ENCODE data around the gene RPRD1B. TPM values are rescaled to one million over a fixed set of nuclear protein-coding genes. Genes with fewer than 3 reads are reported as not detected.

RPRD1B gene
- total and polyA plus RNA-seq, 2 of the 4 experiments (the other 2 are of a cell fraction): 8.4 to 9.9 TPM

GRCh38 chr20:38139977-38140753 lies 106.6 kb downstream of the RPRD1B start (continued):
- TF ChIP-seq CTCF (conservative IDR thresholded peaks at IDR 0.05; ENCODE audit: low read depth, low read length): no peak

GRCh38 chr20:38141204-38141888 lies 107.8 kb downstream of the RPRD1B start:
- Histone ChIP-seq H4K8ac (ENCODE audit: low read depth in 2 of 2, low read length in 2 of 2) (no peak overlapping the region; a peak in 1 of 4 replicates), H3K4ac (ENCODE audit: low read depth, low read length) (no peak overlapping the region), H4K91ac (ENCODE audit: insufficient read depth, low read depth, low read length) (no peak overlapping the region), H3K9me3 (ENCODE audit: control insufficient read depth, insufficient read depth, low read length) (no peaks in the 10 kb centered on the region), H3K14ac (replicated peaks; ENCODE audit: low read depth, low read length) (no peak overlapping the region), H2BK120ac (ENCODE audit: low read depth, low read length) (no peak overlapping the region; the same call in 1 of the 2 replicates), H2BK5ac (ENCODE audit: low read depth, low read length, poor library complexity, severe bottlenecking) (no peak overlapping the region), H4K5ac (ENCODE audit: low read depth, low read length) (no peak overlapping the region), H3K18ac (ENCODE audit: low read depth, low read length) (no peak overlapping the region), H3K79me1 (ENCODE audit: low read depth in 1 of 2, low read length in 2 of 2) (peaks cover 4 to 28% of the 10 kb centered on the region in 2 experiments; a peak in 3 of 4 replicates), H3K4me3 (ENCODE audit: insufficient read depth, low read depth, low read length) (no peak overlapping the region), H3K36me3 (ENCODE audit: control insufficient read depth, insufficient read depth, low read length) (peaks cover 58% of the 10 kb centered on the region), H2AK9ac (replicated peaks; ENCODE audit: low read depth, low read length, poor library complexity) (peak overlapping the region; percentile 17), H3K9me1 (ENCODE audit: insufficient read depth, low read length) (peaks cover 28% of the 10 kb centered on the region), H2AFZ (replicated peaks; ENCODE audit: low read length, poor library complexity) (peak overlapping the region; percentile 19), H3K4me1 (ENCODE audit: control insufficient read depth, insufficient read depth, low read length) (peaks cover 17% of the 10 kb centered on the region), H3K56ac (ENCODE audit: extremely low read depth, insufficient read depth, low read length) (no peak overlapping the region), H4K20me1 (ENCODE audit: insufficient read depth, low read length) (no peaks in the 10 kb centered on the region), H2BK15ac (ENCODE audit: low read depth, low read length) (no peak overlapping the region), H3K27ac (ENCODE audit: insufficient read depth, low read length) (no peak overlapping the region), H2BK20ac (ENCODE audit: low read depth, low read length) (no peak overlapping the region), H3K4me2 (ENCODE audit: low read depth, low read length) (no peak overlapping the region), H3K23ac (ENCODE audit: low read depth, low read length) (no peak overlapping the region), H3K9ac (ENCODE audit: low read depth, low read length) (no peak overlapping the region), H3K27me3 (ENCODE audit: control insufficient read depth, insufficient read depth, low read length) (no peaks in the 10 kb centered on the region), H2AK5ac (ENCODE audit: low read depth, low read length) (peak overlapping the region; percentile 22)
- WGBS, 2 experiments (ENCODE audit: extremely low coverage in 2 of 2, insufficient read length in 1 of 2): 81% methylated on average over 8 of the region's 23 CpGs; no CpG with 5 or more reads in 1 of the 2 experiments
- DNase-seq (no peak), ATAC-seq (ENCODE audit: low read depth) (no peak)
- POLR2A ChIA-PET (ENCODE audit: unreplicated experiment): no interaction called here
- in situ Hi-C loops (cut with MboI; ENCODE audit: low sequenced_read_pairs) (no loop called here), intact Hi-C loops (cut with micrococcal nuclease) (no loop called here), dilution Hi-C loops (cut with HindIII; ENCODE audit: low sequenced_read_pairs, unreplicated experiment) (no loop called here)
- CTCF ChIA-PET: interaction anchor here (1.0 kb wide), 1 partner anchor 22 kb away, joined by 3 read pairs; no protein-coding TSS in a partner anchor
- no TSS peak for BruUV-seq (replicated peaks)
- TF ChIP-seq MXI1 (IDR thresholded peaks at IDR 0.05; ENCODE audit: borderline replicate concordance, low read depth, low read length) (no peak), POLR2A (IDR thresholded peaks at IDR 0.05; ENCODE audit: low read depth, low read length) (no peak), CEBPB (IDR thresholded peaks at IDR 0.05; ENCODE audit: low read depth, low read length) (no peak), CTCF (conservative IDR thresholded peaks at IDR 0.05; ENCODE audit: low read depth, low read length) (no peak), BHLHE40 (IDR thresholded peaks at IDR 0.05; ENCODE audit: low read depth, low read length) (no peak), NFE2L2 (IDR thresholded peaks at IDR 0.05; ENCODE audit: low read depth, low read length) (no peak), ELK1 (IDR thresholded peaks at IDR 0.05; ENCODE audit: borderline replicate concordance, low read depth, low read length) (no peak), RCOR1 (IDR thresholded peaks at IDR 0.05; ENCODE audit: insufficient replicate concordance, low read length) (no peak), CHD1 (IDR thresholded peaks at IDR 0.05; ENCODE audit: low read depth, low read length) (no peak)

Measured in IMR-90 (cell line).